Measurements from ENCODE around the gene TBX4.

TBX4 gene

DNA sequence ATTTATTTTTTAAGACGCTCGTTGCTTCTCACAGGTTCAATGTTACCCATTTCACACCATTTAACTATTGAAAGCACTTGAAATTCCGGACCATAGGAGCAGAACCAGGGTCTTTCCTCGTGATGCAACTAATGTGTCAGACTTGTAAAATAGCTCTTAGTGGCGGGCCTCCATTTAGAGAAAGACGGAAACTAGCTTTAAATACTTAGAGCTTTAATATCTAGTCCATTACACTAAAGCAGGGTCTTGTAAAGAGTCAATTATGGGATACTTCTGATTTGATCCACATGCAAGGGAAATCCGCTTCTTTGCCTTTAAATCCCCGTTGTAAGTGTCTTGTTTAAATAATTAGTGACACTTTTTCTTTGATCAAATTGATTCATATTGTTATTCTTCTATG is 82.2 kb downstream of the TBX4 start:
- FAIRE-seq = no peak

Measured in endometrium (tissue), 2 donors.